Stimulated activated CD4-positive, alpha-beta T cell treated with anti-CD3 and anti-CD28 coated beads, Interleukin-15, amount 100 ng/mL, for 48 hours (primary cell): Measurements from ENCODE around the gene PRDM16.

Experiments used
- DNase-seq, 2 donors: peaks; one replicate each; pipeline ENCODE4 v3.0.0-alpha.2; 2020; ENCODE audit warnings: low read depth in 2 of 2

The PRDM16 gene

DNA sequence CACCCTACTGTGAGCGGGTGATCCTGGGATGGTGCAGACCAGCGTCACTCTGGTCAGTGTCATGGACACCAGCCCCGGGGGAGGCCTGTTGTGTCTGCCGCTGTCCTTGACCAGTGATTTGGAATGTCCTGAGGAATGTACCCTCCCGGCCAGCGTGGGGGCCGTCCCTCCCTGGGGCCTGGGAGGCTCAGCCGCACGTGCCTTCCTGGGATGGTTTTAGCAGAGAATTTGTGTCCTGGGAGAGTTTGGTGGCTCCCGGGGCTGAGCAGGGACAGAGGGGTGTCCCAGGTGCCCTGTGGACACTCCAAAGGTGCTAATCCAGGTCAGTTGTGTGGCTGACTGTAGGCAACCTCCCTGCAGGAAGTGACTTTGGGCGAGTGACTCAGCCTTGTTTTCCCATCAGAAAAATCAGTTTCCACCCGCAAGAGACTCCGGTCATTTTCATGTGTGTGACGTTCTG is 391.7 kb downstream of the PRDM16 start:
- no peak for DNase-seq

GRCh38 chr1:3461238-3461933 is 392.4 kb downstream of the PRDM16 start:
- DNase-seq = no peak

DNA sequence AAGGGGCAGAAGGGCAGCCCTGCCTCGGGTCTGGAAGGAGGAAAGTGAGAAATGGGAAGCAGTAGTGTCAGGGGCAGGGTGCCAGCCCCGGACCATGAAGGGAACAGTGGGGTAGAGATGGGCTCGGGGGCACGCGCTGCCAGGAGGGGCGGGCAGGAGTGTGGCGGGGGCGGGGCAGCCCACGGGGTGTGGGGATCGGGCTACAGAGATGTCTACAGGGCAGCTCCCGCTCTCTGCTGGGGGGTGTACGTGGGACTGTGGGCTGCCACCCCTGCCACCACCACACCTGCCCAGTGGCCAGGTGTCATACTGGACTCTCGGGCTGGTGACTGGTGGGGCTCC is 392.9 kb downstream of the PRDM16 start:
- no peak for DNase-seq

DNA sequence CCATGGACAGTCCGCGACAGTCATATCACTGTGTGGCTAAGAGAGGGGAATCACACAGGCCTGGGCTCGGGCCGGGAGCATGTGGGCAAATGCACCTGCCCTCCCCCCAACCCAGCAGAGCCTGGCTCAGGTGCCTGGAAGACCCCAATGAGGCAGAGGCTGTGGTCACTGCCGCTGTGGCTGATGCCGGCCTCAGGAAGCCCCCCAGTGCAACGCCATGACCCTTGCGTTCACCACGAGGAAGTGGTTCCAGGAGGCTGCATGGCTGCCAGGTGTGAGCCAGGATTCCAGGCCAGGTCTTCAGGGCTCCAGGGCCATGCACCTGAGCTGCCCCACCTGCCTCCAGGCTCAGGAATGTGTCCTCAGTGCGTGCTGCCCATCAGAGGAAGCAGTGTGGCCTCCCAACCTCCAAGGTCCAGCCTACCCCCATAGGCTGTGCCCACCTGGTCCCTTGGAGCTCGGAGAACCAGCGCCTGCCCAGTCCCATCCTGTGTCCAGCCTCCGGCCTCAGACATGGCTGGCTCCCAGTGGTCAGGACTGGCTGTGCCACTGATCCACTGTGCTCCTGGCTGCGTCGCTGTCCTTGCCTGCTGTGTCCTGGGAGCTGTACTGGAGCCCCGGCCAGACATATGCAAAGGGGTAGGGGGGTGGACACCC is 393.5 kb downstream of the PRDM16 start:
- no peak for DNase-seq

DNA sequence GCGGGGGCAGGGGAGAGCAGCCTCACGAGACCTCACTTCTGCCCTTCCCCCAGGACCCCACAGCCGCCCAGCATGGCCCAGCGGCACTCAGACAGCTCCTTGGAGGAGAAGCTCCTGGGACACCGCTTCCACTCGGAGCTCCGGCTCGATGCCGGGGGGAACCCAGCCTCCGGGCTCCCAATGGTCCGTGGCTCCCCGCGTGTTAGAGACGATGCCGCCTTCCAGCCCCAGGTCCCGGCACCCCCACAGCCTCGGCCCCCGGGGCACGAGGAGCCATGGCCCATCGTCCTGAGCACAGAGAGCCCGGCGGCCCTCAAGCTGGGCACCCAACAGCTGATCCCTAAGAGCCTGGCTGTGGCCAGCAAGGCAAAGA is 394.0 kb downstream of the PRDM16 start:
- no peak for DNase-seq

DNA sequence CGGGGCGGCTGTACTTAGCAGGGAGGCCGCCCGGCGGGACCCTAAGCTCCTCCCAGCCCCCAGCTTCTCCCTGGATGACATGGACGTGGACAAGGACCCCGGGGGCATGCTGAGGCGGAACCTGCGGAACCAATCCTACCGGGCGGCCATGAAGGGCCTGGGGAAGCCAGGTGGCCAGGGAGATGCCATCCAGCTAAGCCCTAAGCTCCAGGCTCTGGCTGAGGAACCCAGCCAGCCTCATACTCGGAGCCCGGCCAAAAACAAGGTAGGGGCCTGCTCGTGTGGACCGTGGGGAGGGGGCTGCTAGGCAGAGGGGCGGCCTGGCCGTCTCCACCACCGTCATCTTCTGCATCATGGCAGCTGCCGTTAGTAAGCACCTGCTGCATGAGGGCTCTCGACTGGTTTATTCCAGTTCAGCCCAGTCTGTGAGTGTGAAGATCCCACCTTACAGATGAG is 394.4 kb downstream of the PRDM16 start:
- no peak for DNase-seq

DNA sequence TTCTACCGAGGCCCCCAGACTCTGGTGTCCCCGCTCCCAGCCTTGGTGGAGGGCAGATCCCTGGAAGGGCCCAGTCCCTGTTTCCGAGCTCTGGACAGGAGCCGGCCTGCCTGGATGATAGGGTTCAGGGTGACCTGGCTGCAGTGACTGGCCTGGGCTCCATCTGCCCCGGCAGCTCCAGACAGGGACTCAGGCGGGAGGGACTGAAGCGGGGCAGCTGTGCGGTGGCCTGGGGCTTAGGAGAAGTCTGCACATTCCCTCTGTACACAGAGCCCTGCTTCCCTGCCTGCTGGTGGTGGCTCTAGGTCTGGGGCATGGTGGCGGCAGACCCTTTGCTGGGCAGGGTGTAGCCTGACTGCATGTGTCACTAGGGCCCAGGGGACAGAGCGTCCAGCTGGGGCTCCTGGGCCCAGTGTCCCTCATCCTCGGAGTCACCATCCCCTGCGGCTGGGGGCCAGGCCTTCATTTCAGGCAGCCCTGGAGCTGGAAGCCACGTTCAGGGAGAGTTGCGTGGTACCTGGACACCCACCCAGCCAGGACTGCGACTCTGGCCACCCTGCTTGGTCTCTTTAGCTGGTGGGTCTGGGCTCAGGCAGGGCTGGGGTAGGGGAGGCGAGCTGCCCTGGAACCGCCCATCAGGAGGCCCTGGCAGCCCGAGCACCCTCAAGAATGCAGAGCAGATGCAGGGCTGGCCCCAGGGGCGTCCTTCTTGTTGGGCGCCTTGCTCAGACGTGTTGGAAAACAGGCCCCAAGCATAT is 395.1 kb downstream of the PRDM16 start:
- no peak for DNase-seq

GRCh38 chr1:3464649-3465025 is 395.6 kb downstream of the PRDM16 start:
- DNase-seq = no peak

GRCh38 chr1:3465091-3465934 is 396.3 kb downstream of the PRDM16 start:
- no peak for DNase-seq

- no peak for DNase-seq
Observed at GRCh38 chr1:3465935-3466321, 396.9 kb downstream of the PRDM16 start.

GRCh38 chr1:3466366-3467075 is 397.5 kb downstream of the PRDM16 start:
- no peak for DNase-seq

- DNase-seq = no peak
Observed at GRCh38 chr1:3467096-3468036, 398.4 kb downstream of the PRDM16 start.

DNA sequence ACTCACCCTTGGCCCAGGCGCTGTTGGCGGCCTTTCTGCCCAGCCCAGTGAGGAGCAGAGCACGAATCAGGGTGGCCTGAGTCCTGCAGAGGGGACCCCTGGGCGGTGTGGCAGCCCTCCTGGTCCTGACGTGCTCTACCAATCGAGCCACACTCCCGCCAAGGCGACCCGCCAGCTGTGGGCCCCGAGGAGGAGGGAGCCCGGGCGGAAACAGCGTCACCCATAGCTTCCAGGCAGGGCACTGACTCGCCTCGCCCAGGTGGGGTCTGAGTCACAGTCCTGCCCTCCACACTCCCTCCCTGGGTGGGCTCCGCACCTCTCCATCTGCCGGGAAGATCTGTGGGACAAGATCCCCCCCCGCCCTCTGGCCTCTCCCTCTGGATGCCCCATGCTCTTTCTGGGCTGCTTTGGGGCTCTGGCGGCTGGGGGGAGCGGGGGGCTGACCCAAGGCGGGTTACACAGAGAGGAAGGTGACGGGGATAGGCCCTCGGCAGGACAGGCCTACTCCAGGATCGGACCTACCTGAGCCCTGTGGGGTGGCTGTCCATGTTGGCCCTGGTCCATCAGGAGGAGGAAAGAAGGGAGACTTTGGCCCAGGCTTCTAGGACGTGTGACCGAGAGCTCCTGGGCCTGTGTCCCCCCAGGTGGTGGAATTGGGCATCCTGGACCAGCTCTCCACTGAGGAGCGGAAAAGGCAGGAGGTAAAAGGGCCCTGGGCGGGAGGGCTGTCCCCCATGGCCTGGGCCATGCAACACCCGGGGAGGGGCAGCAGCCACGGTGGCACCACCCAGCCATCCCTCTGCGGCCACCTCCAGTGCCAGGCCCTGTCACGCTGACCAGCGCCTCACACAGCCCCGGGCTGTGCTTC is 399.5 kb downstream of the PRDM16 start:
- DNase-seq = no peak

- DNase-seq = no peak
Observed at GRCh38 chr1:3469104-3469848, 400.3 kb downstream of the PRDM16 start.

- DNase-seq = no peak
Observed at GRCh38 chr1:3469849-3470649, 401.0 kb downstream of the PRDM16 start.

- DNase-seq = no peak
Observed at GRCh38 chr1:3470650-3471355, 401.8 kb downstream of the PRDM16 start.
